Upper lobe of right lung (tissue), 1 donor: Measurements from ENCODE around the gene ERVW-1. TPM values are rescaled to one million over a fixed set of nuclear protein-coding genes. Genes with fewer than 3 reads are reported as not detected.
"Not testable (repeated sequence)": the region's sequence is repeated elsewhere in the genome, so short reads cannot be mapped to it uniquely, and the experiment has no call there.

Source experiments
- ATAC-seq: fragments of 200-7000 bp; cut with Tn5 transposase; one replicate; pipeline ENCODE4 v1.9.1; 2020; ENCODE audit warnings: mild to moderate bottlenecking, moderate library complexity
- DNase-seq: peaks from one replicate; pipeline ENCODE4 v3.0.0-alpha.2; 2020
- H3K27ac ChIP-seq: fragments of 200-600 bp; one replicate; pipeline ENCODE4 v1.8.0; 2022
- H3K27me3 ChIP-seq: fragments of 200-600 bp; one replicate; pipeline ENCODE4 v1.8.0; 2022; ENCODE audit warnings: mild to moderate bottlenecking
- H3K36me3 ChIP-seq: fragments of 200-600 bp; one replicate; pipeline ENCODE4 v1.8.0; 2022
- H3K4me1 ChIP-seq: fragments of 200-600 bp; one replicate; pipeline ENCODE4 v1.8.0; 2022
- H3K4me3 ChIP-seq: fragments of 200-600 bp; one replicate; pipeline ENCODE4 v1.8.0; 2022; ENCODE audit warnings: mild to moderate bottlenecking
- H3K9me3 ChIP-seq: fragments of 200-600 bp; one replicate; pipeline ENCODE4 v1.8.0; 2022
- intact Hi-C: fragments of 100-400 bp; cut with DNase I; formaldehyde crosslinking; loops from one replicate; pipeline ENCODE4 v1.11.0; 2022
- total RNA-seq: library from RNA; stranded (reverse); fragmentation: NEBNext Ultra II Directional; extraction: Animal tissue kit (Norgen Biotek cat#: 25700); gene quantifications from one replicate; pipeline ENCODE4 v1.2.1, GENCODE V29; 2021
- TF ChIP-seq, protein P1 (sequence below): fragments of 200-600 bp; IDR thresholded peaks from one replicate; pipeline ENCODE4 v1.8.0; 2022; ENCODE audit warnings: antibody characterized with exemption
- donor health status: DM: no; HTN: yes; CAD: no; lungs with severe emphysema.

The ERVW-1 gene
- total RNA-seq, 1 donor from 2014 or later = not detected

DNA sequence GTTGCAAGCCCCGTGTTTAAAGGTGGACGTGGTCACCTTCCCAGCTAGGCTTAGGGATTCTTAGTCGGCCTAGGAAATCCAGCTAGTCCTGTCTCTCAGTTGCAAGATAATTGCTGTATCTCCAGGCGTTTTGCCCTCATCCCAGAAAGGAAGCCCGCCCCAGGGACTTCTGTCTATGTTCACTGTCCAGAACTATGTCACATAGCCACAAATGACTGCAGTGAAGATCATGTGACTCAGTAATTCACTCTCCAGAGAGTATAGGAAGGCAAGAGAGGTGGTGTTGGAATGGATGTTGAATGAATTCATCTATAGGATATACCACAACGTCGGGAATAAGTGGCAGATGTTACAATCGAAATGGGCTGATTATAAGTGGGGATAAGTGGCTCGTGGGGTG, 349 bp upstream of the ERVW-1 start:
- DNase-seq (no peak), ATAC-seq (no peak)
- intact Hi-C loops = no loop called here
- Histone ChIP-seq H3K4me1 (no peaks in the 10 kb centered on the region), H3K4me3 (no peak overlapping the region), H3K36me3 (no peaks in the 10 kb centered on the region), H3K27ac (no peak overlapping the region), H3K9me3 (no peaks in the 10 kb centered on the region), H3K27me3 (no peaks in the 10 kb centered on the region)
- TF ChIP-seq, protein P1, sequence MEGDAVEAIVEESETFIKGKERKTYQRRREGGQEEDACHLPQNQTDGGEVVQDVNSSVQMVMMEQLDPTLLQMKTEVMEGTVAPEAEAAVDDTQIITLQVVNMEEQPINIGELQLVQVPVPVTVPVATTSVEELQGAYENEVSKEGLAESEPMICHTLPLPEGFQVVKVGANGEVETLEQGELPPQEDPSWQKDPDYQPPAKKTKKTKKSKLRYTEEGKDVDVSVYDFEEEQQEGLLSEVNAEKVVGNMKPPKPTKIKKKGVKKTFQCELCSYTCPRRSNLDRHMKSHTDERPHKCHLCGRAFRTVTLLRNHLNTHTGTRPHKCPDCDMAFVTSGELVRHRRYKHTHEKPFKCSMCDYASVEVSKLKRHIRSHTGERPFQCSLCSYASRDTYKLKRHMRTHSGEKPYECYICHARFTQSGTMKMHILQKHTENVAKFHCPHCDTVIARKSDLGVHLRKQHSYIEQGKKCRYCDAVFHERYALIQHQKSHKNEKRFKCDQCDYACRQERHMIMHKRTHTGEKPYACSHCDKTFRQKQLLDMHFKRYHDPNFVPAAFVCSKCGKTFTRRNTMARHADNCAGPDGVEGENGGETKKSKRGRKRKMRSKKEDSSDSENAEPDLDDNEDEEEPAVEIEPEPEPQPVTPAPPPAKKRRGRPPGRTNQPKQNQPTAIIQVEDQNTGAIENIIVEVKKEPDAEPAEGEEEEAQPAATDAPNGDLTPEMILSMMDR = no peak

DNA sequence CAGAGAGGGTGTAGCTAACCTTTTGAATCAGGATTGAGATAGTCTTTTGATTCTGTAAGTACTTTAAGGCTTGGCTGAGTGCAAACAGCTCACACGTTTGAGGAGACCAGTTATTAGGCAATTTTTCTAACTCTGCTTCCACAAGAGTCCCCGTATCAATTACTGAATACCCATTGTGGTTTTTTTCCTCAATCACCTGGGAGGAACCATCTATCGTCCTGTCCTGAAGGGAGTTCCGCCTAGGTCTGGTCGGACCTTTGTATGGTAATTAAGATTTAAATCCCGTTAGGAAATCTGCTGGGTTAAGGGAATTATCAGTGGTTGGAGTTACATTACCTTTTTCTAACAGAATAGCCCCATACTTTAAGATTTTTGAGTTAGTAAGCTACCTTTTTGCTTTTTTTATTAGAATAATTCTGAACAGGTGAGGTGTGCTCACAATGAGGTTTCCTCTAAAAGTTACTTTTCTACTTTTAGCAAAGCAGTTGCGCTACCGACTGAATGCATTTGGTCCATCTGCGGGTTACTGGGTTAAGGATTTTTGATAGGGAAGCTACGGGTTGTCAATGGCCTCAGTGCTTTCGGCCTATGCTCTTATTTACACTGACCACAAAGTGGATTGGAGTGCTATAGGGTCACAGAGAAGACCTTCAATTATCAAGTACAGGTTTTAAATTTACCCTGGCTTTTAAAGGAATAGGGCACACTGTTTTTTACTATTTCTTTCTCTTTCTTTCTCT, 1.7 kb downstream of the ERVW-1 start:
- H3K9me3 ChIP-seq, H3K27ac ChIP-seq, intact Hi-C loops, DNase-seq, H3K27me3 ChIP-seq, H3K4me3 ChIP-seq, H3K36me3 ChIP-seq, H3K4me1 ChIP-seq, ATAC-seq: not testable (repeated sequence)

DNA sequence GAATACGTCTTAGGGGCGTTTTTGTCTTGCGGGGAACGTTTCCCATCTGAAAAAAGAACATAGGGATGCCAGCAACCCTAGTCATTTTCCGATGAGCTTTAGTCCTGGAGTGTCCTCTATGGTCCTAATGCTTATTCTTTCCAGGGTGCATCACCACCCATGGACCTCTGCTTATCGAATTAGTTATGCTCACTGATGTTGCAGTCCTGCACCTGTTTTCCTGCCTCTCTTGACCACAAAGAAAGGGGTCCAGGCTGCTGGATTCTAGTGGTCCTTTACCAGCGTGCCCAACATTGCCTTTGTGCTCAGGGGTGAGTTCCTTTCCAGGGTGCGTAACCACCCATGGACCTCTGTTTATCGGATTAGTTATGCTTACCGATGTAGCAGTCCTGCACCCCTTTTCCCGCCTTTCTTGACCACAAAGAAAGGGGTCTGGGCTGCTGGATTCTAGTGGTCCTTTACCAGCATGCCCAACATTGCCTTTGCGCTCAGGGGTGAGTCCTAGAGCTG, 2.4 kb downstream of the ERVW-1 start:
- H3K27ac ChIP-seq, H3K9me3 ChIP-seq, H3K36me3 ChIP-seq, H3K27me3 ChIP-seq, H3K4me1 ChIP-seq, DNase-seq, H3K4me3 ChIP-seq, ATAC-seq, intact Hi-C loops: not testable (repeated sequence)

DNA sequence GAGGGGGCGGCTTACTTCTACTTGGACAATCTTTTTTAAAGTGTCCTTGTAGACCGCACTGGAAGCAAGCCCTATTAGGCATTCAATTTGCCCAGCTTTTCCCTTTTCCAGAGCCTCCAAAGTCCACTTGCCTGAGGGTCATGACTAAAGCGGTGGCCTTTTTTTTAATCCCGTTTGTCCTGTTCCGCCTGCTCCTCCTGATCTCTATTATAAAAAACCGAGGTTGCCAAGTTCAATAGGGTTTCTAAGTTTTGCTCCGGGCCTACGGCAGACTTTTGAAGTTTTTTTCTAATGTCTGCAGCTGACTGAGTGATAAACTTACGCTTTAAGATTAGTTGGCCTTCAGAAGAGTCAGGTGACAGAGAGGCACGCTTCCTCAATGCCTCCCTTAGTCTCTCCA, 3.8 kb downstream of the ERVW-1 start:
- H3K9me3 ChIP-seq, DNase-seq, ATAC-seq, intact Hi-C loops, H3K4me1 ChIP-seq, H3K4me3 ChIP-seq, H3K27ac ChIP-seq, H3K27me3 ChIP-seq, H3K36me3 ChIP-seq: not testable (repeated sequence)

DNA sequence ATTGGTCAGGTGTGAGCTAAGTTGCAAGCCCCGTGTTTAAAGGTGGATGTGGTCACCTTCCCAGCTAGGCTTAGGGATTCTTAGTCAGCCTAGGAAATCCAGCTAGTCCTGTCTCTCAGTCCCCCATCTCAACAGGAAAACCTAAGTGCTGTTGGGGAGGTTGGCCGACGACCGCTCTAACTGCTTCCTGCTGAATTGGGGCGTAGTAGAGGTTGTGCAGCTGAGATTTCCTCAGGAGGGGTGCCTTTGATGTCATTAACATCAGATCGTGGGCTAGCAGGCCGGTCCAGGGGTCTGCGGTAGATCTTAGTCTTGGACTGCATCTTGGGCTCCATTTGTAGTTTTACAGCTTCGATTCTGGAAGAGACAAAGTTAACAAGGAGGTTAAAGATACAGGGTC, 9.2 kb downstream of the ERVW-1 start:
- H3K9me3 ChIP-seq, H3K4me3 ChIP-seq, H3K27me3 ChIP-seq, H3K27ac ChIP-seq, ATAC-seq, H3K4me1 ChIP-seq, intact Hi-C loops, DNase-seq, H3K36me3 ChIP-seq: not testable (repeated sequence)

DNA sequence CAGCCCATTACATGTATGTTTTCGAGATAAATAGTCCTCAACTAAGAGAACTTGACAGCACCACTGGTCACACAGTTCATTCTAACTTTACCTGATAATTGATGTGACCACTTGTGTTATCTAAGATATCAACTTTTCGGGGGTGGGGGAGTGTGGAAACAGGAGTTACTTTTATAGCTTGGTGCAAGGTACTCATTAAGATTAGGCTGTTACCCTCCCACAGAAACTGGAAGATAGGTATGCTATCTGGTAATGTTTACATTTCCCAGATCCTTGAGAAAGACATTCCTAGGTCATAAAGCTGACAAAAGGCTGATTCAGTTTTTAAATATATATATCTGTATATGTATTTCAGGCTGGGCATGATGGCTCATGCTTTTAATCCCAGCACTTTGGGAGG, 11.1 kb downstream of the ERVW-1 start:
- no peaks in the 10 kb centered on the region for H3K4me1 ChIP-seq
- no peak overlapping the region for H3K4me3 ChIP-seq
- H3K36me3 ChIP-seq = peaks cover 5% of the 10 kb centered on the region
- TF ChIP-seq, protein P1 = no peak
- DNase-seq (no peak), ATAC-seq (no peak)
- intact Hi-C loops = no loop called here
- H3K27me3 ChIP-seq = no peaks in the 10 kb centered on the region
- no peaks in the 10 kb centered on the region for H3K9me3 ChIP-seq
- no peak overlapping the region for H3K27ac ChIP-seq

DNA sequence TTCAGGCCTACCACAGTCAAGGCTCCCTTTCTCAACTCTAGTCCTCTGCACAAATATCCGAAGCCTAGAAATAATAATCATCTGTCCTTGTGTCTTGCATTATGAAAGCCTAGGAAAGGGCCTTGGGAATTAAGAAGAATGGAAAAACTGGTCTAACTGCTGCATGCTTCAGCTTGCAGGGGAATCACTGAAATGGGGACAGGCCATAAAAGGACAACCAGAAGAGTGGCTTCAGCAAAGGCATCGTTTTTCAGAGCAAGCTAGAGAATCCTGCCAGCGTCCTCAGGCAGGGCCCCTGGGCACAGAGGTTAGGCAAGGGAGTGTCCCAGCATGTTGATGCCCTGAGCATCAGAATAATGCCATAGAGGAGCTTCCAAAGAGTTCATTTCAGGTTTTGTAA, 13.2 kb downstream of the ERVW-1 start:
- Histone ChIP-seq H3K27me3 (no peaks in the 10 kb centered on the region), H3K4me1 (no peaks in the 10 kb centered on the region), H3K27ac (no peak overlapping the region), H3K4me3 (no peak overlapping the region), H3K36me3 (peaks cover 5% of the 10 kb centered on the region), H3K9me3 (no peaks in the 10 kb centered on the region)
- intact Hi-C loops = no loop called here
- TF ChIP-seq, protein P1 = no peak
- ATAC-seq = no peak
- DNase-seq = no peak

DNA sequence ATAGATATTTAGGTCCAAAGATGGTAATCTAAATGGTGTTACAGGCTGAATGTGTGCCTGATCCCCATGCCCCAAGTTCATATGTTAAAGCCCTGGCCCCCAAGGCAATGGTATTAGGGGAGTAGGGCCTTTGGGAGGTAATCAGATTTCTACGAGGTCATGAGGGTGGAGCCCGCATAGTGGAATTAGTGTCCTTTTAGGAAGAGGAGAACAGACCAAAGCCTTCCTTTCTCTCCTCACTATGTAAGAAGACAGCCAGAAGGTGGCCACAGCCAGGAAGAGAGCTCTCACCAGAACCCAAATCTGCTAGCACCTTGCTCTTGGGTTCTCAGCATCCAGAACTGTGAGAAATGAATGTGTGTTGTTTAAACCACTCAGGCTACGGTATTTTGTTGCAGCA, 15.2 kb downstream of the ERVW-1 start:
- intact Hi-C loops = no loop called here
- peaks cover 15% of the 10 kb centered on the region for H3K36me3 ChIP-seq

More for the DNA sequence above, 15.2 kb downstream of the ERVW-1 start:
- no peaks in the 10 kb centered on the region for H3K27me3 ChIP-seq
- TF ChIP-seq, protein P1 = no peak
- ATAC-seq (no peak), DNase-seq (no peak)
- H3K27ac ChIP-seq = no peak overlapping the region
- no peaks in the 10 kb centered on the region for H3K4me1 ChIP-seq
- H3K9me3 ChIP-seq = no peaks in the 10 kb centered on the region
- H3K4me3 ChIP-seq = no peak overlapping the region
